GM12891 (cell line): ENCODE results near the gene GDF2.

Experiments
- POLR2A ChIP-seq: IDR thresholded peaks from 2 replicates; pipeline ENCODE4 v1.6.1; 2011; ENCODE audit warnings: low read depth, low read length, control low read depth
- TAF1 ChIP-seq: IDR thresholded peaks from 2 replicates; pipeline ENCODE4 v1.6.1; 2011; ENCODE audit warnings: low read depth, low read length, control low read depth

DNA sequence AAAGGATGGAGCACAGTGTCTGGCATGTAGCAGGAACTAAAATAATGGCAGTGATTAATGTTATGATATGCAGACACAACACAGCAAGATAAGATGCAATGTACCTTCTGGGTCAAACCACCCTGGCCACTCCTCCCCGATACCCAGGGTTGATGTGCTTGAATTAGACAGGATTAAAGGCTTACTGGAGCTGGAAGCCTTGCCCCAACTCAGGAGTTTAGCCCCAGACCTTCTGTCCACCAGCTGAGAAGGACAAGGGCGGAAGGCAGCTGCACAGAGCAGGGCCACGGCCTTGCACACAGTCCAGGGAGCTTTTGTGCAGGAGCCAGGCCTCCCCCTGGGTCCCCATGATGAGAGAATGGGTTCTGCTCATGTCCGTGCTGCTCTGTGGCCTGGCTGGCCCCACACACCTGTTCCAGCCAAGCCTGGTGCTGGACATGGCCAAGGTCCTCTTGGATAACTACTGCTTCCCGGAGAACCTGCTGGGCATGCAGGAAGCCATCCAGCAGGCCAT, 25.9 kb downstream of the GDF2 start, which contains the start of gene RBP3:
- no peak for TF ChIP-seq POLR2A
- no peak for TF ChIP-seq TAF1
